HK-2 (cell line): ENCODE results near the gene FAAP20.

Source experiments
- DNase-seq: peaks from one replicate; pipeline ENCODE4 v3.0.0-alpha.2; 2018; ENCODE audit not compliant: unreplicated experiment

Gene FAAP20

GRCh38 chr1:2212274-2212531 lies 17.6 kb upstream of the FAAP20 start:
- no peak for DNase-seq

- no peak for DNase-seq
Measured at GRCh38 chr1:2210786-2211185, 16.2 kb upstream of the FAAP20 start.

GRCh38 chr1:2210084-2210653 lies 15.6 kb upstream of the FAAP20 start:
- DNase-seq = no peak

GRCh38 chr1:2209400-2210083 lies 15.0 kb upstream of the FAAP20 start:
- no peak for DNase-seq

- peak; percentile 83 for DNase-seq
Measured at GRCh38 chr1:2208309-2209239, 14.0 kb upstream of the FAAP20 start.

GRCh38 chr1:2206813-2207487 lies 12.4 kb upstream of the FAAP20 start:
- peak; percentile 58 for DNase-seq

- DNase-seq = peak; percentile 89
Measured at GRCh38 chr1:2205191-2205952, 10.8 kb upstream of the FAAP20 start.

- DNase-seq = no peak
Measured at GRCh38 chr1:2204415-2205190, 10.0 kb upstream of the FAAP20 start.

- DNase-seq = no peak
Measured at GRCh38 chr1:2203671-2204414, 9.3 kb upstream of the FAAP20 start.

GRCh38 chr1:2202843-2203601 lies 8.4 kb upstream of the FAAP20 start:
- DNase-seq = no peak

GRCh38 chr1:2202008-2202575 lies 7.5 kb upstream of the FAAP20 start:
- DNase-seq = no peak

- DNase-seq = no peak
Measured at GRCh38 chr1:2201062-2201461, 6.5 kb upstream of the FAAP20 start.

GRCh38 chr1:2200308-2200943 lies 5.9 kb upstream of the FAAP20 start:
- no peak for DNase-seq

- peak; percentile 89 for DNase-seq
Measured at GRCh38 chr1:2199042-2199810, 4.7 kb upstream of the FAAP20 start.

- no peak for DNase-seq
Measured at GRCh38 chr1:2198571-2198970, 4.0 kb upstream of the FAAP20 start.

GRCh38 chr1:2197707-2198165 lies 3.2 kb upstream of the FAAP20 start:
- no peak for DNase-seq

GRCh38 chr1:2196901-2197638 lies 2.5 kb upstream of the FAAP20 start:
- no peak for DNase-seq
